NCI-H748 (cell line): Measurements from ENCODE around the gene NEO1.
"Not testable (repeated sequence)": the region's sequence is repeated elsewhere in the genome, so short reads cannot be mapped to it uniquely, and the experiment has no call there.

Source experiments
- DNase-seq: peaks from one replicate; lab custom pipeline; 2025; ENCODE audit not compliant: unreplicated experiment; lab: John Stamatoyannopoulos, UW

The NEO1 gene

GRCh38 chr15:73139041-73139743, 86.9 kb downstream of the NEO1 start:
- no peak for DNase-seq

- no peak for DNase-seq
These were observed 87.7 kb downstream of the NEO1 start for GRCh38 chr15:73139744-73140553.

GRCh38 chr15:73141216-73141900, 89.1 kb downstream of the NEO1 start:
- DNase-seq: no peak

GRCh38 chr15:73142802-73143762, 90.8 kb downstream of the NEO1 start:
- no peak for DNase-seq

GRCh38 chr15:73143763-73144155, 91.5 kb downstream of the NEO1 start:
- no peak for DNase-seq

GRCh38 chr15:73146419-73146818, 94.2 kb downstream of the NEO1 start:
- DNase-seq: no peak

GRCh38 chr15:73150831-73151230, 98.6 kb downstream of the NEO1 start:
- no peak for DNase-seq

- DNase-seq: no peak
These were observed 100.8 kb downstream of the NEO1 start for GRCh38 chr15:73153024-73153423.

GRCh38 chr15:73153447-73153846, 101.2 kb downstream of the NEO1 start:
- no peak for DNase-seq

- DNase-seq: no peak
These were observed 104.3 kb downstream of the NEO1 start for GRCh38 chr15:73156431-73157191.

- no peak for DNase-seq
These were observed 109.3 kb downstream of the NEO1 start for GRCh38 chr15:73161546-73161945.

GRCh38 chr15:73165435-73165834, 113.2 kb downstream of the NEO1 start:
- no peak for DNase-seq

GRCh38 chr15:73165844-73166243, 113.6 kb downstream of the NEO1 start:
- peak; percentile 12 for DNase-seq

GRCh38 chr15:73166711-73167110, 114.4 kb downstream of the NEO1 start:
- DNase-seq: not testable (repeated sequence)

- DNase-seq: no peak
These were observed 116.2 kb downstream of the NEO1 start for GRCh38 chr15:73168487-73168886.

GRCh38 chr15:73171711-73172110, 119.4 kb downstream of the NEO1 start:
- no peak for DNase-seq

- no peak for DNase-seq
These were observed 120.2 kb downstream of the NEO1 start for GRCh38 chr15:73172508-73172907.

- no peak for DNase-seq
These were observed 121.9 kb downstream of the NEO1 start for GRCh38 chr15:73174171-73174570.

- DNase-seq: peak; percentile 8
These were observed 123.1 kb downstream of the NEO1 start for GRCh38 chr15:73175382-73175781.

- no peak for DNase-seq
These were observed 124.3 kb downstream of the NEO1 start for GRCh38 chr15:73176598-73176997.
